Measurements from ENCODE around the gene SDCBP2.

- no peak for TF ChIP-seq EP300 (IDR thresholded peaks at IDR 0.05; ENCODE audit: borderline replicate concordance)
- no peak for TF ChIP-seq MAX (IDR thresholded peaks at IDR 0.05)
- no peak for TF ChIP-seq YY1 (IDR thresholded peaks at IDR 0.05; ENCODE audit: low read depth)
- TF ChIP-seq FOXM1 (IDR thresholded peaks at IDR 0.05; ENCODE audit: borderline replicate concordance, low read depth): no peak
- no peak for TF ChIP-seq TAF1 (IDR thresholded peaks at IDR 0.05; ENCODE audit: low read depth)
- TF ChIP-seq CEBPB (IDR thresholded peaks at IDR 0.05): no peak
- no peak for TF ChIP-seq CREB1 (IDR thresholded peaks at IDR 0.05; ENCODE audit: low read depth)
Measured at GRCh38 chr20:1308702-1309095, 20.2 kb downstream of the SDCBP2 start.
